Measurements from ENCODE around the gene RIC1.

GRCh38 chr9:5631026-5631425, 2.1 kb downstream of the RIC1 start:
- TF ChIP-seq EZH2 (IDR thresholded peaks at IDR 0.05) (no peak), POLR2AphosphoS5 (IDR thresholded peaks at IDR 0.05; ENCODE audit: borderline replicate concordance, low read depth, low read length) (no peak)
